ENCODE data around the gene KITLG.
"Not testable (repeated sequence)": the region's sequence is repeated elsewhere in the genome, so short reads cannot be mapped to it uniquely, and the experiment has no call there.

KITLG gene

GRCh38 chr12:88469154-88469553 lies 111.1 kb downstream of the KITLG start:
- no peak overlapping the region for H2AK5ac ChIP-seq (ENCODE audit: low read length)
- H3K4me3 ChIP-seq (ENCODE audit: low read depth, low read length), result no peak overlapping the region
- no peaks in the 10 kb centered on the region for H3K36me3 ChIP-seq (ENCODE audit: control insufficient read depth in 1 of 2, insufficient read depth in 2 of 2, low read length in 2 of 2)
- no peaks in the 10 kb centered on the region for H3K79me2 ChIP-seq (ENCODE audit: control insufficient read depth, insufficient read depth, low read length, poor library complexity)
- no peak overlapping the region for H4K8ac ChIP-seq (ENCODE audit: low read depth, low read length)
- H2BK120ac ChIP-seq (ENCODE audit: insufficient read depth, low read length, poor library complexity), result no peak overlapping the region
- H3K4ac ChIP-seq (ENCODE audit: low read depth, low read length), result no peak overlapping the region
- H2BK5ac ChIP-seq (ENCODE audit: low read depth, low read length, poor library complexity), result no peak overlapping the region
- H3K4me1 ChIP-seq (ENCODE audit: control insufficient read depth in 1 of 2, insufficient read depth in 2 of 2, low read length in 2 of 2), result no peaks in the 10 kb centered on the region
- no peak overlapping the region for H2AFZ ChIP-seq (ENCODE audit: insufficient read depth, low read length, poor library complexity)
- no peaks in the 10 kb centered on the region for H3K79me1 ChIP-seq (ENCODE audit: low read length)
- H3K27ac ChIP-seq (ENCODE audit: low read depth, low read length), result no peak overlapping the region
- no peak for DNase-seq
- H3K27me3 ChIP-seq (ENCODE audit: insufficient read depth, low read length), result no peaks in the 10 kb centered on the region
- no peak overlapping the region for H2BK12ac ChIP-seq (ENCODE audit: low read length)
- no peak overlapping the region for H4K12ac ChIP-seq (ENCODE audit: low read depth, low read length)
- WGBS (ENCODE audit: extremely low coverage, insufficient coverage, insufficient read length), result no CpG with 5 or more reads among the region's 1 CpG
- no peak overlapping the region for H3K14ac ChIP-seq (ENCODE audit: low read length)
- peaks cover 4% of the 10 kb centered on the region for H3K9me3 ChIP-seq (ENCODE audit: insufficient read depth, low read depth, low read length)
- no peak overlapping the region for H3K18ac ChIP-seq (ENCODE audit: low read length)
- no peak overlapping the region for H4K91ac ChIP-seq (ENCODE audit: low read depth, low read length)
- no peak overlapping the region for H3K4me2 ChIP-seq (ENCODE audit: low read length)
- H3K9ac ChIP-seq (ENCODE audit: low read length), result no peak overlapping the region
- no peak overlapping the region for H3K23ac ChIP-seq (ENCODE audit: low read length)

GRCh38 chr12:88468581-88468980 lies 111.7 kb downstream of the KITLG start:
- no peak overlapping the region for H2AFZ ChIP-seq (ENCODE audit: insufficient read depth, low read length, poor library complexity)
- H4K91ac ChIP-seq (ENCODE audit: low read depth, low read length), result no peak overlapping the region
- no peak overlapping the region for H3K23ac ChIP-seq (ENCODE audit: low read length)
- H2BK5ac ChIP-seq (ENCODE audit: low read depth, low read length, poor library complexity), result no peak overlapping the region
- H3K36me3 ChIP-seq (ENCODE audit: control insufficient read depth in 1 of 2, insufficient read depth in 2 of 2, low read length in 2 of 2), result no peaks in the 10 kb centered on the region
- H2BK120ac ChIP-seq (ENCODE audit: insufficient read depth, low read length, poor library complexity), result no peak overlapping the region
- H3K4me2 ChIP-seq (ENCODE audit: low read length), result no peak overlapping the region
- H3K4ac ChIP-seq (ENCODE audit: low read depth, low read length), result no peak overlapping the region
- no peak overlapping the region for H3K4me3 ChIP-seq (ENCODE audit: low read depth, low read length)
- no peak overlapping the region for H4K12ac ChIP-seq (ENCODE audit: low read depth, low read length)
- no peak overlapping the region for H3K18ac ChIP-seq (ENCODE audit: low read length)
- H2AK5ac ChIP-seq (ENCODE audit: low read length), result no peak overlapping the region
- no peaks in the 10 kb centered on the region for H3K27me3 ChIP-seq (ENCODE audit: insufficient read depth, low read length)
- H4K8ac ChIP-seq (ENCODE audit: low read depth, low read length), result no peak overlapping the region
- H3K4me1 ChIP-seq (ENCODE audit: control insufficient read depth in 1 of 2, insufficient read depth in 2 of 2, low read length in 2 of 2), result no peaks in the 10 kb centered on the region
- no peak overlapping the region for H3K14ac ChIP-seq (ENCODE audit: low read length)
- peak in 1 of 2 donors; percentile 10 for DNase-seq
- no peaks in the 10 kb centered on the region for H3K79me2 ChIP-seq (ENCODE audit: control insufficient read depth, insufficient read depth, low read length, poor library complexity)
- H3K27ac ChIP-seq (ENCODE audit: low read depth, low read length), result no peak overlapping the region
- WGBS (ENCODE audit: extremely low coverage, insufficient coverage, insufficient read length), result no CpG with 5 or more reads among the region's 1 CpG
- peaks cover 4% of the 10 kb centered on the region for H3K9me3 ChIP-seq (ENCODE audit: insufficient read depth, low read depth, low read length)
- H3K79me1 ChIP-seq (ENCODE audit: low read length), result no peaks in the 10 kb centered on the region
- H3K9ac ChIP-seq (ENCODE audit: low read length), result no peak overlapping the region
- no peak overlapping the region for H2BK12ac ChIP-seq (ENCODE audit: low read length)

DNA sequence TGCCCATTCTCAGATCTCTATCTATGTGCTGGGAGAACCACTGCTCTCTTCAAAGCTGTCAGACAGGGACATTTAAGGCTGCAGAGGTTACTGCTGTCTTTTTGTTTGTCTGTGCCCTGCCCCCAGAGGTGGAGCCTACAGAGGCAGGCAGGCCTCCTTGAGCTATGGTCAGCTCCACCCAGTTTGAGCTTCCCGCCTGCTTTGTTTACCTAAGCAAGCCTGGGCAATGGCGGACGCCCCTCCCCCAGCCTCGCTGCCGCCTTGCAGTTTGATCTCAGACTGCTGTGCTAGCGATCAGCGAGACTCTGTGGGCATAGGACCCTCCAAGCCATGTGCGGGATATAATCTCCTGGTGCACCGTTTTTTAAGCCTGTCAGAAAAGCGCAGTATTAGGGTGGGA lies 113.6 kb downstream of the KITLG start:
- H3K14ac ChIP-seq (ENCODE audit: low read length); H3K36me3 ChIP-seq (ENCODE audit: control insufficient read depth in 1 of 2, insufficient read depth in 2 of 2, low read length in 2 of 2); H3K4ac ChIP-seq (ENCODE audit: low read depth, low read length); H3K9ac ChIP-seq (ENCODE audit: low read length); H2BK120ac ChIP-seq (ENCODE audit: insufficient read depth, low read length, poor library complexity); H3K27me3 ChIP-seq (ENCODE audit: insufficient read depth, low read length); DNase-seq; H2BK12ac ChIP-seq (ENCODE audit: low read length); H3K23ac ChIP-seq (ENCODE audit: low read length); H3K27ac ChIP-seq (ENCODE audit: low read depth, low read length); H3K4me1 ChIP-seq (ENCODE audit: control insufficient read depth in 1 of 2, insufficient read depth in 2 of 2, low read length in 2 of 2); H3K18ac ChIP-seq (ENCODE audit: low read length); H2AK5ac ChIP-seq (ENCODE audit: low read length); H3K79me2 ChIP-seq (ENCODE audit: control insufficient read depth, insufficient read depth, low read length, poor library complexity); H4K91ac ChIP-seq (ENCODE audit: low read depth, low read length); H3K79me1 ChIP-seq (ENCODE audit: low read length); H2AFZ ChIP-seq (ENCODE audit: insufficient read depth, low read length, poor library complexity); H3K9me3 ChIP-seq (ENCODE audit: insufficient read depth, low read depth, low read length); H3K4me2 ChIP-seq (ENCODE audit: low read length); H4K12ac ChIP-seq (ENCODE audit: low read depth, low read length); H3K4me3 ChIP-seq (ENCODE audit: low read depth, low read length); H4K8ac ChIP-seq (ENCODE audit: low read depth, low read length); H2BK5ac ChIP-seq (ENCODE audit: low read depth, low read length, poor library complexity): not testable (repeated sequence)
- no CpG with 5 or more reads among the region's 10 CpGs for WGBS (ENCODE audit: extremely low coverage, insufficient coverage, insufficient read length)

DNA sequence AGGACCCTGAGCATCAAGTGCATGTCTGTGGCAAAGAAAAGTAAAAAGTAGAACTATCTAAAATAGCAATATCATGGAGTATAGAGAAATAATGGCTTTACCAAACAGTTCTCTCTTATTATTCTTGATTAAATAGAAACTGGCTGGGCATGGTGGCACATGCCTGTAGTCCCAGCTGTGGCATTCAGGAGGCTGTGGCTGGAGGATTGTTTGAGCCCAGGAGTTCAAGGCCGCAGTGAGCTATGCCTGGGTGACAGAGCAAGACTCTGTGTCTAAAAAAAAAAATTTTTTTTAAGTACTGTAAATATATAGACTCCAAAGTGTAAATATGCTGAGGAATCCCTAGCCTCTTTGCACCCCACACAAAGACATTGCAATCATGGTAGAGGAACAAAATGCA lies 121.9 kb downstream of the KITLG start:
- H2AK5ac ChIP-seq (ENCODE audit: low read length), result no peak overlapping the region
- H2BK5ac ChIP-seq (ENCODE audit: low read depth, low read length, poor library complexity), result no peak overlapping the region
- H3K27ac ChIP-seq (ENCODE audit: low read depth, low read length), result no peak overlapping the region
- H3K4me2 ChIP-seq (ENCODE audit: low read length), result no peak overlapping the region
- H3K27me3 ChIP-seq (ENCODE audit: insufficient read depth, low read length), result no peaks in the 10 kb centered on the region
- DNase-seq, result no peak
- H2BK120ac ChIP-seq (ENCODE audit: insufficient read depth, low read length, poor library complexity), result no peak overlapping the region
- no peak overlapping the region for H4K8ac ChIP-seq (ENCODE audit: low read depth, low read length)
- no peaks in the 10 kb centered on the region for H3K4me1 ChIP-seq (ENCODE audit: control insufficient read depth in 1 of 2, insufficient read depth in 2 of 2, low read length in 2 of 2)
- H3K79me2 ChIP-seq (ENCODE audit: control insufficient read depth, insufficient read depth, low read length, poor library complexity), result no peaks in the 10 kb centered on the region
- H2AFZ ChIP-seq (ENCODE audit: insufficient read depth, low read length, poor library complexity), result no peak overlapping the region
- H3K14ac ChIP-seq (ENCODE audit: low read length), result no peak overlapping the region
- no peaks in the 10 kb centered on the region for H3K79me1 ChIP-seq (ENCODE audit: low read length)
- no peak overlapping the region for H3K4ac ChIP-seq (ENCODE audit: low read depth, low read length)
- H3K9me3 ChIP-seq (ENCODE audit: insufficient read depth, low read depth, low read length), result peaks cover 1% of the 10 kb centered on the region
- no peak overlapping the region for H3K4me3 ChIP-seq (ENCODE audit: low read depth, low read length)
- H3K23ac ChIP-seq (ENCODE audit: low read length), result no peak overlapping the region
- H2BK12ac ChIP-seq (ENCODE audit: low read length), result no peak overlapping the region
- no CpG with 5 or more reads among the region's 1 CpG for WGBS (ENCODE audit: extremely low coverage, insufficient coverage, insufficient read length)
- H3K9ac ChIP-seq (ENCODE audit: low read length), result no peak overlapping the region
- H3K18ac ChIP-seq (ENCODE audit: low read length), result no peak overlapping the region
- no peak overlapping the region for H4K12ac ChIP-seq (ENCODE audit: low read depth, low read length)
- H4K91ac ChIP-seq (ENCODE audit: low read depth, low read length), result no peak overlapping the region
- no peaks in the 10 kb centered on the region for H3K36me3 ChIP-seq (ENCODE audit: control insufficient read depth in 1 of 2, insufficient read depth in 2 of 2, low read length in 2 of 2)
